Bronchial epithelial cell (primary cell): ENCODE data around the gene MRPS14. TPM values are rescaled to one million over a fixed set of nuclear protein-coding genes. Genes with fewer than 3 reads are reported as not detected.

ENCODE experiments used
- DNase-seq: peaks from one replicate; pipeline ENCODE4 v3.0.0-alpha.2; 2010; ENCODE audit warnings: low read depth
- FAIRE-seq: peaks from 2 replicates; lab custom pipeline; 2011; peaks lifted over from hg19 to GRCh38; lab: Jason Lieb, UNC
- H3K27me3 ChIP-seq: 2 replicates; pipeline ENCODE4 v1.5.1; 2011; ENCODE audit warnings: low read length; ENCODE audit not compliant: control insufficient read depth, insufficient read depth
- H3K36me3 ChIP-seq: 2 replicates; pipeline ENCODE4 v1.5.1; 2011; ENCODE audit warnings: low read length; ENCODE audit not compliant: control insufficient read depth, insufficient read depth
- H3K4me3 ChIP-seq: 2 replicates; pipeline ENCODE4 v1.5.1; 2011; ENCODE audit warnings: mild to moderate bottlenecking, low read depth, low read length, control low read depth
- CTCF ChIP-seq: IDR thresholded peaks from 2 replicates; pipeline ENCODE4 v1.5.1; 2011; ENCODE audit warnings: mild to moderate bottlenecking, moderate library complexity, low read length, control low read depth, inconsistent platforms; ENCODE audit not compliant: insufficient read depth, severe bottlenecking
- total RNA-seq: library from RNA; depleted of rRNA; stranded (reverse); fragments of >200 nt; gene quantifications from 2 replicates; pipeline ENCODE4 v1.2.1, GENCODE V29; 2014

MRPS14 gene
- total RNA-seq = 21.3 and 25.0 TPM in 2 replicates

GRCh38 chr1:175023043-175023921, at the start of gene MRPS14:
MRPS14 (minus strand) TSS chr1:175023425; CDS start chr1:175023408, 17 bp downstream.
- DNase-seq (peak; percentile 94), FAIRE-seq (no peak)
- H3K36me3 ChIP-seq = peaks cover 1% of the 10 kb centered on the region
- TF ChIP-seq CTCF = no peak
- H3K27me3 ChIP-seq = no peaks in the 10 kb centered on the region
- H3K4me3 ChIP-seq = peak within 1 kb of the TSS; percentile 62

DNA sequence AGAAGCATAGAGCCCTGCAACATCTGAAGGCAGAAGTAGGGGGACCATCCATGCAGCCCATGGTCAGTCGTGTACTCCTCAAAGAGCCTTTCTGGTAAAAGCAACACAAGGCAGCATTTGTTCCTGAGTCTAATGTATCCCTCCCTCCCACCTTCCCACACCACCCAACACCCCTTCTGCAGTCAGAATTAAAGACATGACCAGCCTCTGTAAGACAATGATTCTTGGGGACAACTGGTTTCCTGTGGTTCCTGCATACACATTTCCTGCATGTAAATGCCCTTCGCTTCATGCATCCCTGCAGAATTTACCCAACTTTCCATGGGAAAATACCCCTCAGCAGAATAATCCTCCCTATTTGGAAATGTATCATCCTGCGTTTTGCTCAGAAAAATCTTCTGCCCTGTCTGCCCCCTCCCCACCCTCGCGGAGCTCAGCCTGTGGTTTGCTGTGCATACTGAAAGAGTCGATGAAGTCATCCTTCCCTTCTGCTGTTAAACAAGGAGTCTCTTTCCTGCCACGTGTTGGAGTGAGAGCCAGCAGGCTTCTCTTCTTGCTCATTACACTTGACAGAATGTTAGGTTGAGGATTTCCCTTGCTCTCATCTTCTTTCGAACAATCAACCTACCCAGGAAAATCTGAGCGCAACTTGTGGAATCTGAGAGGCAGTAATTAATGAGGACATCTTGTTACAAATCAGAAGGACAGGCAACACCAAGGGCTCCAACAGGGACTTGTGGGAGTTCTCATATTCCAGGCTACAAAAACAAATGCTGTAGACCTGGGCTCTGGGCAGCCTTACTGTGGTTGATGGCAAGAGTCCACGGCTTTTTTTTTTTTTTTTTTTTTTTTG, 49.1 kb upstream of the MRPS14 start:
- TF ChIP-seq CTCF = no peak
- Histone ChIP-seq H3K36me3 (no peaks in the 10 kb centered on the region), H3K27me3 (peaks cover 2% of the 10 kb centered on the region), H3K4me3 (no peak overlapping the region)
- DNase-seq (peak; percentile 22), FAIRE-seq (no peak)

GRCh38 chr1:175071276-175071943, 48.2 kb upstream of the MRPS14 start:
- no peak overlapping the region for H3K4me3 ChIP-seq
- H3K36me3 ChIP-seq = no peaks in the 10 kb centered on the region
- no peak for TF ChIP-seq CTCF
- FAIRE-seq (no peak), DNase-seq (no peak)
- H3K27me3 ChIP-seq = peaks cover 2% of the 10 kb centered on the region

DNA sequence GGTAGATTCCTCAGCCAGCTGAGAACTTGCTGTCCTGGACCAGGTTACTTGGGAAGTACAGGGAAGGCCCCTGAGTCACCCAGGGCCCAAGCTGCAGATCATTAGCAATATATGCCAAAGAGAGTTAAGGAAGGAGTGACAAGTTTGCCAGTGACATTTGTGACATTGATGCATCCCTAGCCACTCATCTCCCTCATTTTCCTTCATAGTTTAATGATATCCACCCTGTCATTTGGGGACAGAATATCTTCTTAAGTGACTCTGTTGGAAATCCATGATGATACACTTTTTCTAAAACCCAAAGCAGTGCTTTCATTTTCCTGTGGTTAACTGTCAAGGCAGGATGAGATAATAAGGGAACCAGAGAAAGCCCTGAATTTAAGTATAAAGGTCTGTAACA, 47.6 kb upstream of the MRPS14 start:
- Histone ChIP-seq H3K4me3 (no peak overlapping the region), H3K36me3 (no peaks in the 10 kb centered on the region), H3K27me3 (peaks cover 2% of the 10 kb centered on the region)
- no peak for FAIRE-seq
- TF ChIP-seq CTCF = no peak
- no peak for DNase-seq

DNA sequence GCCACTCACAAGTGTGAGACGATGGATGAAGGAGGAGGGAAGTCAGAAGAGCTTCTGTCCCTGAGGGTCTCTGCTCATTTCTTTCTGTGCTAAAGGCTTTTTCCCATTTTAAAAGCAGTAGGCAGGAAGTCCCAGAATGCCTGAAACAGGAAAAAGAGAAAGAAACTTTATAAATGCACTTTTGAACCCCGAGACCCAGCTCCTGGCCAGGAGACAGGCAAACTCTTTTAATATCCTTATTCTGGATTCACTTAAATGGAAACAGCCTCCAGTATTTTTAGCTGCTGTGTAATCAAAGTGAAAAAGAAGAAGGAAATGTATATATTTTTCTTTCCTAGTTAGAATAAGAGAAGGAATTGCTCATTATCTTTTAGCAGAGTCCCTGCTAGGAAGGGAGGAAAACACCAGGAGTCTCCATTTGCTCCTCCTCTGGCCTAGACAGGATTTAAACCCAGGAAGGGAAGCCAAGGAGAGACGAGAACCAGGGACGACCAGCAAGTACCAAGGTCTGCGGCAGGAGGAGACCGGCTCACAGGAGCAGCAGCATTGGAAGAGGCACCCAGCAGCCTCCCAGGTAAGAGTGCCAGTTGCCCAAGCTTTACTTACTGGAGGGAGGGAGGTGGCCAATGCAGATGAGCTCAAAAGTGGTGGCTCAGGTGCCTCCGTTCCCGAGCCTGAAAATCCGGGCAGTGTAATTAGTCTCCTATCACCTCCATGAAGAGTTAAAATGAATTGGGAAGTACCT, 44.3 kb upstream of the MRPS14 start, which contains the start of gene TNN:
TNN (plus strand) TSS at position 472 of the 745 bp plus-strand sequence. CDS start 9,586 bp downstream, outside the sequence.
- TF ChIP-seq CTCF = no peak
- FAIRE-seq (no peak), DNase-seq (no peak)
- peaks cover 2% of the 10 kb centered on the region for H3K27me3 ChIP-seq
- no peaks in the 10 kb centered on the region for H3K36me3 ChIP-seq
- no peak within 1 kb of the TSS for H3K4me3 ChIP-seq
